Retinal pigment epithelial cell (primary cell): ENCODE measurements around the gene ABTB1.

Experiments used
- DNase-seq: peaks from one replicate; pipeline ENCODE4 v3.0.0-alpha.2; 2010; ENCODE audit warnings: low read depth
- H3K4me3 ChIP-seq: 2 replicates; pipeline ENCODE4 v1.5.1; 2011; ENCODE audit warnings: mild to moderate bottlenecking, low read length, control low read depth, moderate library complexity
- TF ChIP-seq, protein P1 (sequence below): conservative IDR thresholded peaks from 2 replicates; pipeline ENCODE4 v1.5.1; 2011; ENCODE audit warnings: low read depth, low read length, control low read depth, inconsistent platforms

The ABTB1 gene

DNA sequence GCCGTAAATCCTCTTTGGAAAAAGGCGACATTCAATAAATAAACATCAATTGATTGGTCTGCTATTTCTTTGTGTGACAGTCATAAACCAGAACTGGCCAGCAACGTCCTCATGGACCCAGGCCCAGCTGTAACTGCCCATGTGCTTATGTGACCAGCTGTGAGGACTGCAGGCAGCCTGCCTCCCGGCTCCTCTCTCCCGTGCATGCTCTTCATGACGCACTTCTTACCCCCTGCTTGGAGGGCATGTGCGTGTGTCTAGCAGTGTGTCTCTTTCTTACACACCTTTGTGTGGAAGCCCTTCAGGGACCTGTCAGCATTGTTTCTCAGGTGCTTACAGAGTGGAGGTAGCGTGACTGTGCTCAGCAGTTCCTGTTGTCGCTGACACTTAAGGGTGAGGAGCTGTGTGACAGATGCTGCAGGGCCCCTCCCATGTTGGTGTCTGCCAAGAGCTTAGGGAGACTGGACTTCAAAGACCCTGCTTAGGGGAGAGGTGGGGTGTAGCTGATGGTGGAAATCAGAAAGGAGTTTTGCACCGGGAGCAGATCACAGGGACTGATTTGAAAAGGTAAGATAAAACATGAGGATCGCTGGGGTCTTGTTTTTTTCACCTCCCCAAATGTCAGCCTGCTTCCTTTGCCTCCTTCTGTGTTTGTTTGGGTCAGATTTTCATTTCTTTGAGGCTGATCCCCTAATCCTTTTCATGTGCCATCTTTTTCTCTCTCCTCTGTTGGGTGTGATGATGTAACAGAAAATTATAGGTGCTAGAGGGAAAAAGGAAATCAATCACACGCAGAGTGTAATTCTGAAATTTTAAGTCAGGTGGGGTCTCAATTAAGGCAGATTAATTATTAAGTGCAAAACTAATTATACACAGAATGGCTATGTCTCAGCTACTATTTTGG, 41.7 kb upstream of the ABTB1 start:
- TF ChIP-seq, protein P1, sequence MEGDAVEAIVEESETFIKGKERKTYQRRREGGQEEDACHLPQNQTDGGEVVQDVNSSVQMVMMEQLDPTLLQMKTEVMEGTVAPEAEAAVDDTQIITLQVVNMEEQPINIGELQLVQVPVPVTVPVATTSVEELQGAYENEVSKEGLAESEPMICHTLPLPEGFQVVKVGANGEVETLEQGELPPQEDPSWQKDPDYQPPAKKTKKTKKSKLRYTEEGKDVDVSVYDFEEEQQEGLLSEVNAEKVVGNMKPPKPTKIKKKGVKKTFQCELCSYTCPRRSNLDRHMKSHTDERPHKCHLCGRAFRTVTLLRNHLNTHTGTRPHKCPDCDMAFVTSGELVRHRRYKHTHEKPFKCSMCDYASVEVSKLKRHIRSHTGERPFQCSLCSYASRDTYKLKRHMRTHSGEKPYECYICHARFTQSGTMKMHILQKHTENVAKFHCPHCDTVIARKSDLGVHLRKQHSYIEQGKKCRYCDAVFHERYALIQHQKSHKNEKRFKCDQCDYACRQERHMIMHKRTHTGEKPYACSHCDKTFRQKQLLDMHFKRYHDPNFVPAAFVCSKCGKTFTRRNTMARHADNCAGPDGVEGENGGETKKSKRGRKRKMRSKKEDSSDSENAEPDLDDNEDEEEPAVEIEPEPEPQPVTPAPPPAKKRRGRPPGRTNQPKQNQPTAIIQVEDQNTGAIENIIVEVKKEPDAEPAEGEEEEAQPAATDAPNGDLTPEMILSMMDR = no peak
- no peak overlapping the region for H3K4me3 ChIP-seq
- no peak for DNase-seq

DNA sequence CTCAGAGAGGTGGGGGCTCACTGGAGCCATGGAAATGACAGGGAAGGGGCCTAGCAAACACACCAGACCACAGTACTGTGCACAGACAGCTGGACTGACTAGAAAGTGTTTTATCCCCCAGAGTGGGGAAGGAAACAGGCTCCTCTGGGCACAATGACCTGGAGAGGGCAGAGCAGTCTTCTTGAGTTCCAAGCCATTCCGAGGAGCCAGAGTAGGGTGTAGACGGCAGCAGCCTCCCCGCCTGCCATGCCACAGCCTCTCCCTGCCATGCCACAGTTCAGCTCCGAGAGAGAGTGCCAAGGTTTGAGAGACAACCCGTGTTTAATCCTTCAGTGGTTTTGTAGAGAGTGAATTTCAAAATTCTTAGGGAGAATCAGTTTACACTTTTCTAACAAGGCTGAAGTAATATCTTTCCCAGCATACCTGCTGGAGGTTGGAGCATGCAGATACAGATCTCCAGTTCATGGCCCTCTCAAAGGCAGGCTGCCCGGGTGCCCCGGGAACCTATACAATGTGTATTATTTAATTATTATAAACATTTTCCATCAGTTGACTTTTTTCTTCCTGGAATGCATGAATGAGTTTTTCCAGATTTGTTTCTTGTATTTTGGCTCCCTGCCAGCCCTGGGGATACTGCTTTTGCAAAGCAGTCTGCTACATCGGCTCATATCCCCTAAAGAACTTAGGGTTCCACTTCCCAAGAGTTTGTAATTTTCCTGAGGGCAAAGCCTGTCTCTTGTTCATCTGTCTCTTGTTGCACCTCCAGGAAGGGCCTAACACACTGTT, 40.5 kb upstream of the ABTB1 start:
- no peak overlapping the region for H3K4me3 ChIP-seq
- TF ChIP-seq, protein P1 = no peak

DNA sequence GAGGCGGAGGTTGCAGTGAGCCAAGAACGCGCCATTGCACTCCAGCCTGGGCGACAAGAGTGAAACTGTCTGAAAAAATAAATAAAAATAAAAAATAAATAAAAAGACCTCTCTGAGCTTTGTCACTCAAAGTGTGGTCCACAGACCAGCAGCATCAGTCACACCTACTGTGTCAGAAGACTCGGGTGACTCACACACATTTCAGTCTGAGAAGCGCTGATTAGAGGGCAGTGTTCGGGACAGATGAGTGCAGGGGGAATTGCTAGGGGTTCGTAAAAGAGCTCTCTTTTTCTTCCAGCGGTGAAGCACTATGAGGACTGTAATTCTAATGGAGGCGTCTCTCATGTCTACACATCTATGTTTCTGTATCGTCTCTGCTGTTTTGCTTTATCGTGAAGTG, 38.1 kb upstream of the ABTB1 start:
- DNase-seq = no peak
- TF ChIP-seq, protein P1 = no peak
- H3K4me3 ChIP-seq = no peak overlapping the region

More for the DNA sequence above, 40.5 kb upstream of the ABTB1 start:
- no peak for DNase-seq

DNA sequence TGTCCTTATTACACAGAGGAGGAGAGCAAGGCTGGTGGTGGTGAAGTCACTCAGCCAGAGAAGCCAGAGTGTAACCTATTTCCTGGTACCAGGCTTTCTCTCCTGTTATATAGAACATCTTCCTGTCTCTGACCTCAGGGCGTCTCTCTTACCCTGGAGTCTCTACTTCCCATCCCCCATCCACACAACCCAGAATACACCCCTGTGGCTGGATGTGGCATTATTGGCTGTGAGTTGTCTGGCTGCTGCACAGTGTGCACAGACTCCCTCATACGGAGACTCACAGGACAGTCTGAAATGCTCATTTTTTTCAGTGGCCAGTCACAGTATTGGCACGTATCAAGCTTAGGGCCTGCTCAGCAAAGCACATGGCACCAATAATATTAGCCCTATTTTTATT, 35.2 kb upstream of the ABTB1 start:
- no peak for DNase-seq
- TF ChIP-seq, protein P1 = no peak
- no peak overlapping the region for H3K4me3 ChIP-seq

DNA sequence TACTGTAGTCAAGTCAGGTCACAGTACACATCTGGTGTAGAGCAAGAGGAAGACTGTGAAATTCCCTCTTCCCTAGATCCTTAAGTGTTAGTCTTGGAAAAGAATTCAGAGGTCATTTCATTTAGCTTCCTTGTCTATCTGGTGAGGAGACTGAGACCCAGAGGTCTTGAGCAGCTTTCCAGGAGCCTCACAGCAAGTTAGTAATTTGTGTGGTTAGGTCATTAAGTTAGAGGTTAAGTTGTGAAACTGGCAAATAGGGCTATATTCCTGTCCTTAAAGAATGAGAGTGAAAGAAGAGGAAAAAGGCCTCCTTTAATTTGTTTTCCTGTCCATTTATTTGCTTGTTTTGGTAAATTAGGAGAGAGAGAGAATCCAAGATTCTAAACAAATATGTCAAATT, 34.8 kb upstream of the ABTB1 start:
- TF ChIP-seq, protein P1 = no peak
- no peak overlapping the region for H3K4me3 ChIP-seq
- DNase-seq = no peak

DNA sequence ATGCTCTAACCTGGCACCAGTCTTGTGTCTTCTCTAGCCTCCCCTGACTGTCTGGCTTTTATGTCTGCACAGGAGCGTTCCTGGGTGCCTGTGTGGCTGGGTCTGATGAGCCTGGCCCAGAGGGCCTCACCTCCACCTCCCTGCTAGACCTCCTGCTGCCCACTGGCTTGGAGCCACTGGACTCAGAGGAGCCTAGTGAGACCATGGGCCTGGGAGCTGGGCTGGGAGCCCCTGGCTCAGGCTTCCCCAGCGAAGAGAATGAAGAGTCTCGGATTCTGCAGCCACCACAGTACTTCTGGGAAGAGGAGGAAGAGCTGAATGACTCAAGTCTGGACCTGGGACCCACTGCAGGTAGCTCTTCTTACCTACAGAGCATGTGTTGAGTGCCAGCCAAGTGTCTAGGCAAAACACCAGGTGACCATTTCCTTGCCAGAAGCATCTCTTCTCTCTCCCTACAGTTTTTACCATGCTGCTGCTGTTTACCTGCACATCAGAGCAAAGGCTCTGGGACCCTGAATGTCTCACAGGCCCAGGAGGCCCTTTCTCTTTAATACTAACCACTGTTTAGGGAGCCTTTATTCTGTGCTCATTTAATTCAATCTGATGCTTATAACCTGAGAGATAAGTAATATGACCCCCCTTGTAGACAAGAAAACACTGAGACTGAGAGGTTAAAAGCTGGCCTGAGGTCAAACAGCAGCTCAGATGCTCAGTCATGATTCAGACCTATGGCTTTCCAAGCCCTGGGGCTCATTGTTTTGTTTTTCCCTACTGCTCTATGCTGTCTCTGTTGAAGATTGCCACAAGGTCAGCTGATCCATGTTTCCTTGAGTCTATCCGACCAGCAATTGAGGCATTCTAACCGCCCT, 33.3 kb upstream of the ABTB1 start:
- no peak for DNase-seq
- H3K4me3 ChIP-seq = no peak overlapping the region
- TF ChIP-seq, protein P1 = no peak
